Liver (tissue), 9 donors: Measurements from ENCODE around the gene FAM234B. TPM values are rescaled to one million over a fixed set of nuclear protein-coding genes. Genes with fewer than 3 reads are reported as not detected.

Experiments
- DNase-seq: peaks from one replicate; pipeline ENCODE4 v3.0.0-alpha.2; 2017; ENCODE audit warnings: low spot score
- H3K27ac ChIP-seq, 2 donors: one replicate each; pipeline ENCODE4 v1.7.0; 2013; ENCODE audit warnings: inconsistent platforms in 2 of 2, low read length in 2 of 2, control low read depth in 1 of 2, low read depth in 1 of 2, mild to moderate bottlenecking in 1 of 2
- H3K27me3 ChIP-seq, 4 donors: one replicate each; pipeline versions ENCODE4 v1.6.1 to v1.7.0; 2013; ENCODE audit warnings: low read length in 3 of 4, inconsistent platforms in 1 of 4, mild to moderate bottlenecking in 1 of 4, moderate library complexity in 1 of 4; ENCODE audit not compliant: control insufficient read depth in 4 of 4, insufficient read depth in 4 of 4
- H3K36me3 ChIP-seq, 4 donors: one replicate each; pipeline versions ENCODE4 v1.6.1 to v1.7.0; 2013; ENCODE audit warnings: low read length in 3 of 4, mild to moderate bottlenecking in 3 of 4, low read depth in 1 of 4, moderate library complexity in 1 of 4; ENCODE audit not compliant: control insufficient read depth in 4 of 4, insufficient read depth in 3 of 4
- H3K4me1 ChIP-seq, 4 donors: one replicate each; pipeline versions ENCODE4 v1.6.1 to v1.7.0; 2013; ENCODE audit warnings: low read length in 3 of 4, mild to moderate bottlenecking in 3 of 4, moderate library complexity in 1 of 4; ENCODE audit not compliant: control insufficient read depth in 4 of 4, insufficient read depth in 4 of 4
- H3K4me3 ChIP-seq, 3 donors: one replicate each; pipeline versions ENCODE4 v1.6.1 to v1.7.0; 2013; ENCODE audit warnings: low read length in 3 of 3, control low read depth in 1 of 3, low read depth in 1 of 3, mild to moderate bottlenecking in 1 of 3
- H3K9ac ChIP-seq, 2 donors: one replicate each; pipeline ENCODE4 v1.7.0; 2013; ENCODE audit warnings: low read length in 2 of 2, mild to moderate bottlenecking in 2 of 2, moderate library complexity in 2 of 2, control low read depth in 1 of 2, low read depth in 1 of 2
- H3K9me3 ChIP-seq, 4 donors: one replicate each; pipeline versions ENCODE4 v1.6.1 to v1.7.0; 2013; ENCODE audit warnings: low read length in 3 of 4; ENCODE audit not compliant: control insufficient read depth in 4 of 4
- ATF3 ChIP-seq: IDR thresholded peaks from 2 replicates; pipeline ENCODE4 v1.6.1; 2016; ENCODE audit warnings: antibody characterized with exemption
- CTCF ChIP-seq: fragments of 150-350 bp; IDR thresholded peaks from 2 replicates; pipeline ENCODE4 v1.5.1; 2017; ENCODE audit warnings: improper control_type of control experiment, low read depth, low read length; ENCODE audit not compliant: missing input control
- EGR1 ChIP-seq, 2 donors: IDR thresholded peaks; 2 replicates each; pipeline ENCODE4 v1.6.1; 2016 to 2018; ENCODE audit warnings: antibody characterized with exemption in 2 of 2, low read depth in 2 of 2
- FOXA1 ChIP-seq: IDR thresholded peaks from 2 replicates; pipeline ENCODE4 v1.6.1; 2016; ENCODE audit warnings: antibody characterized with exemption
- FOXA2 ChIP-seq: IDR thresholded peaks from 2 replicates; pipeline ENCODE4 v1.6.1; 2016; ENCODE audit warnings: antibody characterized with exemption
- GABPA ChIP-seq, 2 donors: IDR thresholded peaks in 1 of 2; conservative IDR thresholded peaks in 1 of 2; 2 replicates each; pipeline ENCODE4 v1.6.1; 2016; ENCODE audit warnings: antibody characterized with exemption in 2 of 2, mild to moderate bottlenecking in 1 of 2, moderate library complexity in 1 of 2
- HNF4A ChIP-seq, 2 donors: conservative IDR thresholded peaks; 2 replicates each; pipeline ENCODE4 v1.6.1; 2016; ENCODE audit warnings: antibody characterized with exemption in 2 of 2, mild to moderate bottlenecking in 2 of 2
- JUND ChIP-seq, 2 donors: IDR thresholded peaks; 2 replicates each; pipeline ENCODE4 v1.6.1; 2016; ENCODE audit warnings: antibody characterized with exemption in 2 of 2
- NR2F2 ChIP-seq: IDR thresholded peaks from 2 replicates; pipeline ENCODE4 v1.6.1; 2016; ENCODE audit warnings: antibody characterized with exemption
- RAD21 ChIP-seq, 2 donors: IDR thresholded peaks; 2 replicates each; pipeline ENCODE4 v1.6.1; 2016; ENCODE audit warnings: antibody characterized with exemption in 2 of 2, mild to moderate bottlenecking in 2 of 2
- SP1 ChIP-seq: IDR thresholded peaks from 2 replicates; pipeline ENCODE4 v1.6.1; 2018; ENCODE audit warnings: antibody characterized with exemption, mild to moderate bottlenecking
- TAF1 ChIP-seq: conservative IDR thresholded peaks from 2 replicates; pipeline ENCODE4 v1.6.1; 2016; ENCODE audit warnings: antibody characterized with exemption, mild to moderate bottlenecking
- YY1 ChIP-seq: IDR thresholded peaks from 2 replicates; pipeline ENCODE4 v1.6.1; 2016; ENCODE audit warnings: antibody characterized with exemption, mild to moderate bottlenecking
- ZBTB33 ChIP-seq: IDR thresholded peaks from 2 replicates; pipeline ENCODE4 v1.6.1; 2016; ENCODE audit warnings: antibody characterized with exemption
- WGBS: extraction: QIAGEN DNeasy Blood & Tissue Kit; methylation state at CpG from one replicate; pipeline ENCODE4 v1.1.7; 2013; 5-methylcytosine and 5-hydroxymethylcytosine counted together
- polyA plus RNA-seq, 2 donors: library from polyadenylated mRNA; stranded (reverse) in 1 of 2; unstranded in 1 of 2; fragments of 200-250 nt in 1 of 2; fragments of >200 nt in 1 of 2; fragmentation: Nextera tagmentation in 1 of 2; extraction: Ambion mirVana in 1 of 2; gene quantifications; one replicate each; pipeline versions ENCODE4 v1.2.1 to v1.2.3, GENCODE V29; 2013 to 2015
- total RNA-seq, 2 donors: library from RNA; depleted of rRNA; stranded (reverse); fragments of >200 nt; gene quantifications; one replicate each; pipeline ENCODE4 v1.2.3, GENCODE V29; 2014
- TF ChIP-seq, protein P1 (sequence below): IDR thresholded peaks from 2 replicates; pipeline ENCODE4 v1.6.1; 2016; ENCODE audit warnings: antibody characterized with exemption
- TF ChIP-seq, protein P2 (sequence below): IDR thresholded peaks from 2 replicates; pipeline ENCODE4 v1.6.1; 2016; ENCODE audit warnings: antibody characterized with exemption, mild to moderate bottlenecking
- donor health status: healthy.
- donor health status: healthy.
- donor health status: healthy.
- donor health status: healthy.
- donor health status: healthy.

The FAM234B gene
- total and polyA plus RNA-seq, 4 donors: 1.7 to 8.0 (median 3.2) TPM

GRCh38 chr12:13105781-13106180, 61.6 kb downstream of the FAM234B start:
- Histone ChIP-seq H3K27ac (no peak overlapping the region), H3K27me3 (no peaks in the 10 kb centered on the region), H3K4me3 (no peak overlapping the region), H3K36me3 (no peaks in the 10 kb centered on the region), H3K9ac (no peak overlapping the region), H3K9me3 (peaks cover 0 to 3% (median 1%) of the 10 kb centered on the region in 4 donors), H3K4me1 (peaks cover 0 to 7% (median 4%) of the 10 kb centered on the region in 4 donors)
- TF ChIP-seq SP1 (no peak), NR2F2 (no peak), GABPA (IDR thresholded peaks at IDR 0.05 in 1 of 2, conservative IDR thresholded peaks at IDR 0.05 in 1 of 2) (no peak), JUND (IDR thresholded peaks at IDR 0.05) (no peak), EGR1 (IDR thresholded peaks at IDR 0.05; ENCODE audit: low read depth in 2 of 2) (no peak)
- 94% methylated on average over 1 of the region's 1 CpG for WGBS
- DNase-seq: no peak

- no peaks in the 10 kb centered on the region for H3K27me3 ChIP-seq
- no peak overlapping the region for H3K27ac ChIP-seq
- H3K9ac ChIP-seq: no peak overlapping the region
- no peak overlapping the region for H3K4me3 ChIP-seq
- TF ChIP-seq SP1: no peak
- TF ChIP-seq HNF4A (conservative IDR thresholded peaks at IDR 0.05): no peak
- TF ChIP-seq TAF1: no peak
- TF ChIP-seq JUND (IDR thresholded peaks at IDR 0.05): no peak
- TF ChIP-seq, protein P1, sequence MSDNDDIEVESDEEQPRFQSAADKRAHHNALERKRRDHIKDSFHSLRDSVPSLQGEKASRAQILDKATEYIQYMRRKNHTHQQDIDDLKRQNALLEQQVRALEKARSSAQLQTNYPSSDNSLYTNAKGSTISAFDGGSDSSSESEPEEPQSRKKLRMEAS: no peak
- no peak for TF ChIP-seq ZBTB33
- no peak for TF ChIP-seq NR2F2
- no peak for TF ChIP-seq RAD21 (IDR thresholded peaks at IDR 0.05)
- no peak for TF ChIP-seq EGR1 (IDR thresholded peaks at IDR 0.05; ENCODE audit: low read depth in 2 of 2)
- no peak for TF ChIP-seq YY1
- TF ChIP-seq FOXA1: no peak
- no peak for TF ChIP-seq ATF3
- TF ChIP-seq CTCF: no peak
- no peak for TF ChIP-seq FOXA2
- TF ChIP-seq, protein P2, sequence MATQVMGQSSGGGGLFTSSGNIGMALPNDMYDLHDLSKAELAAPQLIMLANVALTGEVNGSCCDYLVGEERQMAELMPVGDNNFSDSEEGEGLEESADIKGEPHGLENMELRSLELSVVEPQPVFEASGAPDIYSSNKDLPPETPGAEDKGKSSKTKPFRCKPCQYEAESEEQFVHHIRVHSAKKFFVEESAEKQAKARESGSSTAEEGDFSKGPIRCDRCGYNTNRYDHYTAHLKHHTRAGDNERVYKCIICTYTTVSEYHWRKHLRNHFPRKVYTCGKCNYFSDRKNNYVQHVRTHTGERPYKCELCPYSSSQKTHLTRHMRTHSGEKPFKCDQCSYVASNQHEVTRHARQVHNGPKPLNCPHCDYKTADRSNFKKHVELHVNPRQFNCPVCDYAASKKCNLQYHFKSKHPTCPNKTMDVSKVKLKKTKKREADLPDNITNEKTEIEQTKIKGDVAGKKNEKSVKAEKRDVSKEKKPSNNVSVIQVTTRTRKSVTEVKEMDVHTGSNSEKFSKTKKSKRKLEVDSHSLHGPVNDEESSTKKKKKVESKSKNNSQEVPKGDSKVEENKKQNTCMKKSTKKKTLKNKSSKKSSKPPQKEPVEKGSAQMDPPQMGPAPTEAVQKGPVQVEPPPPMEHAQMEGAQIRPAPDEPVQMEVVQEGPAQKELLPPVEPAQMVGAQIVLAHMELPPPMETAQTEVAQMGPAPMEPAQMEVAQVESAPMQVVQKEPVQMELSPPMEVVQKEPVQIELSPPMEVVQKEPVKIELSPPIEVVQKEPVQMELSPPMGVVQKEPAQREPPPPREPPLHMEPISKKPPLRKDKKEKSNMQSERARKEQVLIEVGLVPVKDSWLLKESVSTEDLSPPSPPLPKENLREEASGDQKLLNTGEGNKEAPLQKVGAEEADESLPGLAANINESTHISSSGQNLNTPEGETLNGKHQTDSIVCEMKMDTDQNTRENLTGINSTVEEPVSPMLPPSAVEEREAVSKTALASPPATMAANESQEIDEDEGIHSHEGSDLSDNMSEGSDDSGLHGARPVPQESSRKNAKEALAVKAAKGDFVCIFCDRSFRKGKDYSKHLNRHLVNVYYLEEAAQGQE: no peak
- H3K4me1 ChIP-seq: peaks cover 0 to 2% (median 0%) of the 10 kb centered on the region in 4 donors
- WGBS: 100% methylated on average over 1 of the region's 1 CpG
- H3K9me3 ChIP-seq: peaks cover 0 to 3% (median 1%) of the 10 kb centered on the region in 4 donors
- DNase-seq: no peak
- H3K36me3 ChIP-seq: no peaks in the 10 kb centered on the region
These were observed 62.5 kb downstream of the FAM234B start for GRCh38 chr12:13106666-13107065.
